CD8-positive, alpha-beta memory T cell (primary cell): ENCODE measurements around the gene ALDH1L1. TPM values are rescaled to one million over a fixed set of nuclear protein-coding genes. Genes with fewer than 3 reads are reported as not detected.

Experiments
- CTCF ChIA-PET: fragments of 350-600 bp; sonication (Branson Sonifier 250); formaldehyde crosslinking; loops from one replicate; lab custom pipeline; 2021; ENCODE audit warnings: antibody characterized with exemption; lab: Charles Lee
- POLR2A ChIA-PET: fragments of 350-600 bp; sonication (Branson Sonifier 250); formaldehyde crosslinking; loops from one replicate; lab custom pipeline; 2021; ENCODE audit warnings: antibody characterized with exemption; lab: Charles Lee
- DNase-seq, 5 donors: peaks; one replicate each; pipeline versions ENCODE4 v3.0.0 to v3.0.0-alpha.2; 2020 to 2022; ENCODE audit warnings: mixed read lengths in 1 of 5
- H3K27ac ChIP-seq: one replicate; pipeline ENCODE4 v1.7.0; 2013; ENCODE audit warnings: low read depth, mild to moderate bottlenecking, low read length, moderate library complexity
- H3K27me3 ChIP-seq: 2 replicates; pipeline ENCODE4 v1.7.0; 2013; ENCODE audit warnings: low read length, mild to moderate bottlenecking; ENCODE audit not compliant: insufficient read depth, poor library complexity, severe bottlenecking
- H3K36me3 ChIP-seq: 2 replicates; pipeline ENCODE4 v1.7.0; 2013; ENCODE audit warnings: mild to moderate bottlenecking, low read length, moderate library complexity; ENCODE audit not compliant: insufficient read depth
- H3K4me1 ChIP-seq: 2 replicates; pipeline ENCODE4 v1.7.0; 2013; ENCODE audit warnings: mild to moderate bottlenecking, low read length, moderate library complexity; ENCODE audit not compliant: insufficient read depth
- H3K4me3 ChIP-seq: 2 replicates; pipeline ENCODE4 v1.7.0; 2013; ENCODE audit warnings: mild to moderate bottlenecking, low read length
- H3K9me3 ChIP-seq: 2 replicates; pipeline ENCODE4 v1.7.0; 2013; ENCODE audit warnings: mild to moderate bottlenecking, low read length
- H3K27ac Mint-ChIP-seq, 8 donors: one replicate each; pipeline ENCODE4 v1.8.0; 2020 to 2021; ENCODE audit warnings: mixed read lengths in 8 of 8, mild to moderate bottlenecking in 6 of 8, inconsistent platforms in 3 of 8, moderate library complexity in 3 of 8
- H3K27me3 Mint-ChIP-seq, 2 donors: one replicate each; pipeline ENCODE4 v1.8.0; 2020 to 2021; ENCODE audit warnings: mixed read lengths in 2 of 2, mild to moderate bottlenecking in 1 of 2, moderate library complexity in 1 of 2
- H3K36me3 Mint-ChIP-seq, 3 donors: one replicate each; pipeline ENCODE4 v1.8.0; 2020 to 2021; ENCODE audit warnings: mixed read lengths in 3 of 3, inconsistent platforms in 1 of 3, mild to moderate bottlenecking in 1 of 3
- H3K4me1 Mint-ChIP-seq, 3 donors: one replicate each; pipeline ENCODE4 v1.8.0; 2020 to 2021; ENCODE audit warnings: mixed read lengths in 3 of 3, inconsistent platforms in 1 of 3, mild to moderate bottlenecking in 1 of 3
- H3K4me3 Mint-ChIP-seq, 7 donors: one replicate each; pipeline ENCODE4 v1.8.0; 2020 to 2021; ENCODE audit warnings: mixed read lengths in 7 of 7, mild to moderate bottlenecking in 6 of 7, moderate library complexity in 4 of 7, inconsistent platforms in 2 of 7
- H3K9me3 Mint-ChIP-seq, 5 donors: one replicate each; pipeline ENCODE4 v1.8.0; 2020 to 2022; ENCODE audit warnings: mixed read lengths in 5 of 5, mild to moderate bottlenecking in 3 of 5, moderate library complexity in 2 of 5, inconsistent platforms in 1 of 5
- polyA plus RNA-seq: library from polyadenylated mRNA; unstranded; fragments of 300-500 nt; fragmentation: Illumina TruSeq; gene quantifications from one replicate; pipeline ENCODE4 v1.2.3, GENCODE V29; 2021
- total RNA-seq, 2 experiments: library from RNA; stranded (reverse); gene quantifications; one replicate each; pipeline ENCODE4 v1.2.3, GENCODE V29; 2021

The ALDH1L1 gene
- total and polyA plus RNA-seq, 3 experiments from 2014 or later: not detected

DNA sequence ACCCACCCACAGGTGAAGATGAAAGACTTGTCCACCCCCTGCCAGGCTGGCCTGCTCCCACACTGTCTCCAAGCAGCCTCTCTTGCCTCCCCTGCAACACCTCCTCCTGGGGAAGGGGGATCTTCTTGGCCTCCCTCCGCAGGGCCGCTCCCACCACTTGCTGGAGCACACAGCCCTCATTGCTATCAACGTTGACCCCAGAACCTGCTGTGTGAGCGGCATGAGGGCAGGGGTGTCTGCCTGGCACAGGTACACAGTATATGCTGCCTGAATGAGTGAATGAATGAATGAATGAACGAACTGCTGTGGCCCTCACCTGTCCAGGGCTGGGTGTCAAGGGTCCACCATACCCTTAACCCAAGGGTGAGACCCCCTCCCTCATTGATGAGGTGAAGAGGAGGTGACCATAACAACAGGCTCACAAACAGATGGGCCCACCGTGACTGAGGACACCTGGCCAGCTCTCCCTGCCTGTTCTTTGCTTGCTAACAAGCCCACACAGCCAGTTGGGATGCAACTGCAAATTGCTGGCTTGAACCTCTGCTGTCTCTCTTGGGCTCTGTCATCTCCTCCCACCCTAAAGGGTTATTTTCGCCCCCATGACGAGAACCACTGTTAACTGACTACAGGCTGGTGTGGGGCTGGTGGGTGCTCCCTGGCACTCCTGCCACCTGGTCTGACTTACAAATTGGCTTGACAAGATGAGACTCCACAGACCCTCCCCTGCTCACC is 118.9 kb downstream of the ALDH1L1 start:
- DNase-seq: no peak
- Mint-ChIP-seq H3K4me3 (no peak overlapping the region), H3K27me3 (no peaks in the 10 kb centered on the region), H3K27ac (no peak overlapping the region), H3K36me3 (peaks cover 0 to 37% (median 14%) of the 10 kb centered on the region in 3 donors), H3K9me3 (no peaks in the 10 kb centered on the region), H3K4me1 (peaks cover 14 to 27% (median 18%) of the 10 kb centered on the region in 3 donors)
- Histone ChIP-seq H3K27me3 (no peaks in the 10 kb centered on the region), H3K4me1 (peaks cover 7% of the 10 kb centered on the region), H3K27ac (no peak overlapping the region), H3K4me3 (no peak overlapping the region), H3K9me3 (no peaks in the 10 kb centered on the region), H3K36me3 (no peaks in the 10 kb centered on the region)
- ChIA-PET CTCF (no interaction called here), POLR2A (no interaction called here)

GRCh38 chr3:126060613-126061145 is 119.7 kb downstream of the ALDH1L1 start:
- Histone ChIP-seq H3K4me1 (peaks cover 7% of the 10 kb centered on the region), H3K36me3 (no peaks in the 10 kb centered on the region), H3K27ac (no peak overlapping the region), H3K27me3 (no peaks in the 10 kb centered on the region), H3K4me3 (no peak overlapping the region), H3K9me3 (no peaks in the 10 kb centered on the region)
- Mint-ChIP-seq H3K27ac (no peak overlapping the region), H3K4me3 (no peak overlapping the region), H3K4me1 (peaks cover 14 to 24% (median 14%) of the 10 kb centered on the region in 3 donors), H3K27me3 (no peaks in the 10 kb centered on the region), H3K9me3 (no peaks in the 10 kb centered on the region), H3K36me3 (peaks cover 0 to 32% (median 14%) of the 10 kb centered on the region in 3 donors)
- CTCF ChIA-PET: no interaction called here
- POLR2A ChIA-PET: no interaction called here
- no peak for DNase-seq

GRCh38 chr3:126058666-126059065 is 121.7 kb downstream of the ALDH1L1 start:
- ChIA-PET POLR2A (no interaction called here), CTCF (no interaction called here)
- peaks cover 6 to 14% (median 7%) of the 10 kb centered on the region in 3 donors for H3K4me1 Mint-ChIP-seq
- H3K9me3 Mint-ChIP-seq: no peaks in the 10 kb centered on the region
- H3K36me3 ChIP-seq: no peaks in the 10 kb centered on the region
- no peaks in the 10 kb centered on the region for H3K9me3 ChIP-seq
- peaks cover 0 to 24% (median 11%) of the 10 kb centered on the region in 3 donors for H3K36me3 Mint-ChIP-seq
- H3K4me3 Mint-ChIP-seq: no peak overlapping the region
- H3K27me3 Mint-ChIP-seq: no peaks in the 10 kb centered on the region
- no peak overlapping the region for H3K4me3 ChIP-seq
- peak overlapping the region in 2 of 8 donors; percentile 13 to 76 for H3K27ac Mint-ChIP-seq
- DNase-seq: no peak
- peaks cover 6% of the 10 kb centered on the region for H3K4me1 ChIP-seq
- no peaks in the 10 kb centered on the region for H3K27me3 ChIP-seq
- H3K27ac ChIP-seq: no peak overlapping the region

DNA sequence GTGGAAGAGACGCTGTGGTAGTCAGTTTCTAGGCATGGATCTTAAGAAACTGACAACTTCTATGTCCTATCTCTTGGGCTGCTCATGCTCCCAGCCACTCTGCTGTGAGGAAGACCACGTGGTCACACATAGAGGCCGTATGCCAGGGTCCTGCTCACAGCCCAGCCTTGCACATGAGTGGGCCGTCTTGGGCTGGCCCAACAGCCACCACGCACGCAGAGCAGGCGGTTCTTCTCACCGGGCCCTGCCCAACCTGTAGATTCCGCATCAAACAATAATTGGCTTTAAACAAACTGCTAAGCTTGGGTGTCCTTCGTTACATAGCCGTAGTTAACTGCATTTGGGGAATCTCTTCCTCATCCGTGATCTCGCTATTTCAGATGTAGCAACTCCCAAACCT is 122.5 kb downstream of the ALDH1L1 start:
- H3K27ac ChIP-seq: no peak overlapping the region
- H3K27me3 ChIP-seq: no peaks in the 10 kb centered on the region
- H3K9me3 ChIP-seq: no peaks in the 10 kb centered on the region
- no peak for DNase-seq
- H3K4me3 Mint-ChIP-seq: no peak overlapping the region
- H3K36me3 Mint-ChIP-seq: peaks cover 0 to 22% (median 9%) of the 10 kb centered on the region in 3 donors
- H3K27ac Mint-ChIP-seq: peak overlapping the region in 1 of 8 donors; percentile 0
- H3K4me1 Mint-ChIP-seq: peaks cover 4 to 15% (median 10%) of the 10 kb centered on the region in 3 donors
- ChIA-PET POLR2A (no interaction called here), CTCF (no interaction called here)
- H3K27me3 Mint-ChIP-seq: no peaks in the 10 kb centered on the region
- no peaks in the 10 kb centered on the region for H3K36me3 ChIP-seq
- no peak overlapping the region for H3K4me3 ChIP-seq
- no peaks in the 10 kb centered on the region for H3K9me3 Mint-ChIP-seq
- H3K4me1 ChIP-seq: no peaks in the 10 kb centered on the region

- no peaks in the 10 kb centered on the region for H3K9me3 ChIP-seq
- H3K27me3 Mint-ChIP-seq: no peaks in the 10 kb centered on the region
- ChIA-PET POLR2A (no interaction called here), CTCF (no interaction called here)
- no peaks in the 10 kb centered on the region for H3K27me3 ChIP-seq
- DNase-seq: no peak
- no peak overlapping the region for H3K27ac ChIP-seq
- H3K4me1 ChIP-seq: no peaks in the 10 kb centered on the region
- H3K4me1 Mint-ChIP-seq: peaks cover 7 to 19% (median 15%) of the 10 kb centered on the region in 3 donors
- no peaks in the 10 kb centered on the region for H3K36me3 ChIP-seq
- H3K27ac Mint-ChIP-seq: no peak overlapping the region
- peaks cover 0 to 20% (median 9%) of the 10 kb centered on the region in 3 donors for H3K36me3 Mint-ChIP-seq
- H3K4me3 Mint-ChIP-seq: no peak overlapping the region
- no peak overlapping the region for H3K4me3 ChIP-seq
- no peaks in the 10 kb centered on the region for H3K9me3 Mint-ChIP-seq
Measured at GRCh38 chr3:126057501-126057819, 122.9 kb downstream of the ALDH1L1 start.

DNA sequence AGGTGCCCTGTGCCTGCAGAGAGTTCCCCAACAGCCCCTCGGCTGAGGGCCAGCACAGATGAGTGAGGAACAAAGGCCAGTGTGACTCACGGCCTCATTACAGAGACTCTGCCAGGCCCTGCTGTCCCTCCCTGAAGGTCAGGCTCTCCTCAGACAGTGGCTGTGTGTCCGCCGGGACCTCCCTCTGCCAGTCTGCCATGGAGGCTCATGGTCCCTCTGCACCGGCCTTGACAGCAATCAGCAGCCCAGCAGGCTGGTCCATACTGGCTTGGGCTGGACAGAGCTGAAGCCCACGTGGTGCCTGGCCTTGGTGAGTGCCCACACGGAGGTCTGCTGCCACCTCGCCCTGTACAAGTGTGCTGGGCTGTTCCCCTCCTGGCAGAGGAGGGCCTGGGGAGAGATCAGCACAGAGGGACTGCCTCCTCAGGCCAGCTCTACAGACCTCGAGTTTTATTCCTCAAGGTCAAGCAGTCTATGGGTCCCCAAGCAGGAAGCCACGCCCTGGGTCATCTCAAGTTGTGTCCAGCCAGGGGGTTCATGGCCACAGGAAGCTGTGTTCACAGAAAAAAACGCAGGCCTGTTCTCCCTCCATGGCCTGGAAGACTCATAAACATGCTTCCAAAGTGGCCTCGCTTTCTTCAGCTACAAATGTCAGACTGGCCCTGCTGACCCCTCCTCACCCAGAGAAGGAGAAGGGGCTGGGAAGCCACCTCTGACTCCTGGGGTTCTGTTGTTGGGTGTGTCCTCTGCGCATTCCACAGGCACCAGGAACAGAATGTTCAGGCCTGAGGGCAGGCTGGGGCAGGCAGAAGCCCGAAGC is 123.5 kb downstream of the ALDH1L1 start:
- H3K9me3 Mint-ChIP-seq: no peaks in the 10 kb centered on the region
- peaks cover 10 to 21% (median 17%) of the 10 kb centered on the region in 3 donors for H3K4me1 Mint-ChIP-seq
- no peak overlapping the region for H3K27ac Mint-ChIP-seq
- no peak for DNase-seq
- Histone ChIP-seq H3K27me3 (no peaks in the 10 kb centered on the region), H3K27ac (no peak overlapping the region), H3K4me3 (no peak overlapping the region), H3K36me3 (no peaks in the 10 kb centered on the region), H3K9me3 (no peaks in the 10 kb centered on the region), H3K4me1 (no peaks in the 10 kb centered on the region)
- peaks cover 0 to 20% (median 9%) of the 10 kb centered on the region in 3 donors for H3K36me3 Mint-ChIP-seq
- H3K27me3 Mint-ChIP-seq: no peaks in the 10 kb centered on the region
- ChIA-PET POLR2A (no interaction called here), CTCF (no interaction called here)
- no peak overlapping the region for H3K4me3 Mint-ChIP-seq

DNA sequence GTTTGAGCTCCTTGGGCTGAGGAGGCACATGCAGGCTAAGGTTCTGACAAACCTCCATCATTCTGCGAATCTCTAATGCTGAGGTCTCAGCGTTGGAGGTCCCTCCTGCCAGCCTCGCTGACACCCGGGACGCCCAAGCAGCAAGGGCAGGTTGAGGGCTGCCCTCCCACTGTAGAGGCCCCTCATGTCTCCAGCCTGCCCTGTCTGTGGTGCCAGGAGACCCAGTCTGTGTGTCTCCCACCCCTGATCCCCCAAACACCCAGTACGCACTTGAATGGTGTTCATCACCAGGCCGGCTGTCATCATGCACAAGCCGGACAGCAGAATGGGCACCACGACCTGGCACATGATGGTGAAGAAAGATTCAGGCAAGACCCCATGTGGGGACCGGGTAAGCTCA is 124.3 kb downstream of the ALDH1L1 start:
- DNase-seq: no peak
- no peaks in the 10 kb centered on the region for H3K9me3 Mint-ChIP-seq
- H3K27me3 Mint-ChIP-seq: no peaks in the 10 kb centered on the region
- no peaks in the 10 kb centered on the region for H3K36me3 ChIP-seq
- no peak overlapping the region for H3K4me3 Mint-ChIP-seq
- CTCF ChIA-PET: no interaction called here
- no peaks in the 10 kb centered on the region for H3K27me3 ChIP-seq
- H3K4me3 ChIP-seq: no peak overlapping the region
- H3K27ac Mint-ChIP-seq: no peak overlapping the region
- POLR2A ChIA-PET: no interaction called here
- H3K4me1 Mint-ChIP-seq: peaks cover 10 to 21% (median 17%) of the 10 kb centered on the region in 3 donors
- H3K27ac ChIP-seq: no peak overlapping the region
- no peaks in the 10 kb centered on the region for H3K9me3 ChIP-seq
- peaks cover 0 to 19% (median 9%) of the 10 kb centered on the region in 3 donors for H3K36me3 Mint-ChIP-seq
- H3K4me1 ChIP-seq: no peaks in the 10 kb centered on the region

- POLR2A ChIA-PET: no interaction called here
- CTCF ChIA-PET: no interaction called here
- peaks cover 10 to 21% (median 17%) of the 10 kb centered on the region in 3 donors for H3K4me1 Mint-ChIP-seq
- DNase-seq: no peak
- no peak overlapping the region for H3K4me3 Mint-ChIP-seq
- no peaks in the 10 kb centered on the region for H3K9me3 Mint-ChIP-seq
- Histone ChIP-seq H3K27ac (no peak overlapping the region), H3K4me3 (no peak overlapping the region), H3K27me3 (no peaks in the 10 kb centered on the region), H3K9me3 (no peaks in the 10 kb centered on the region), H3K36me3 (no peaks in the 10 kb centered on the region), H3K4me1 (no peaks in the 10 kb centered on the region)
- peak overlapping the region in 2 of 8 donors; percentile 8 to 57 for H3K27ac Mint-ChIP-seq
- H3K36me3 Mint-ChIP-seq: peaks cover 0 to 22% (median 7%) of the 10 kb centered on the region in 3 donors
- H3K27me3 Mint-ChIP-seq: no peaks in the 10 kb centered on the region
Measured at GRCh38 chr3:126054870-126055269, 125.5 kb downstream of the ALDH1L1 start.
